Muscle layer of duodenum (tissue), 2 donors: Measurements from ENCODE around the gene PXN.
"Not testable (repeated sequence)": the region's sequence is repeated elsewhere in the genome, so short reads cannot be mapped to it uniquely, and the experiment has no call there.

Source experiments
- H3K27ac ChIP-seq: one replicate; pipeline ENCODE4 v1.7.0; 2013; ENCODE audit warnings: mild to moderate bottlenecking, low read length
- H3K27me3 ChIP-seq: one replicate; pipeline ENCODE4 v1.7.0; 2013; ENCODE audit warnings: low read depth, mild to moderate bottlenecking, control low read depth, low read length
- H3K36me3 ChIP-seq, 2 donors: one replicate each; pipeline ENCODE4 v1.7.0; 2013; ENCODE audit warnings: low read length in 2 of 2, control low read depth in 1 of 2, mild to moderate bottlenecking in 1 of 2; ENCODE audit not compliant: insufficient read depth in 2 of 2, control insufficient read depth in 1 of 2
- H3K4me1 ChIP-seq, 2 donors: one replicate each; pipeline ENCODE4 v1.7.0; 2013; ENCODE audit warnings: low read length in 2 of 2, mild to moderate bottlenecking in 2 of 2, control low read depth in 1 of 2, moderate library complexity in 1 of 2; ENCODE audit not compliant: insufficient read depth in 2 of 2, control insufficient read depth in 1 of 2
- H3K4me3 ChIP-seq, 2 donors: one replicate each; pipeline ENCODE4 v1.7.0; 2013; ENCODE audit warnings: low read length in 2 of 2, low read depth in 1 of 2, mild to moderate bottlenecking in 1 of 2
- H3K9me3 ChIP-seq, 2 donors: one replicate each; pipeline ENCODE4 v1.7.0; 2013; ENCODE audit warnings: low read length in 2 of 2, control low read depth in 1 of 2, mild to moderate bottlenecking in 1 of 2; ENCODE audit not compliant: control insufficient read depth in 1 of 2
- donor health status: healthy.

The PXN gene

GRCh38 chr12:120260607-120261006 is 4.9 kb downstream of the PXN start:
- H3K4me3 ChIP-seq: no peak overlapping the region
- H3K27me3 ChIP-seq: no peaks in the 10 kb centered on the region
- no peaks in the 10 kb centered on the region for H3K36me3 ChIP-seq
- H3K4me1 ChIP-seq: peaks cover 34 to 79% of the 10 kb centered on the region in 2 donors
- no peak overlapping the region for H3K27ac ChIP-seq
- H3K9me3 ChIP-seq: no peaks in the 10 kb centered on the region

- H3K9me3 ChIP-seq: no peaks in the 10 kb centered on the region
Measured at GRCh38 chr12:120259418-120260202, 5.9 kb downstream of the PXN start.

GRCh38 chr12:120258323-120258896 is 7.1 kb downstream of the PXN start:
- H3K4me1 ChIP-seq: peaks cover 26 to 71% of the 10 kb centered on the region in 2 donors
- H3K27me3 ChIP-seq: no peaks in the 10 kb centered on the region
- no peaks in the 10 kb centered on the region for H3K36me3 ChIP-seq
- no peaks in the 10 kb centered on the region for H3K9me3 ChIP-seq
- H3K27ac ChIP-seq: peak overlapping the region; percentile 40
- no peak overlapping the region for H3K4me3 ChIP-seq

More at GRCh38 chr12:120259418-120260202, 5.9 kb downstream of the PXN start:
- Histone ChIP-seq H3K27me3 (no peaks in the 10 kb centered on the region), H3K27ac (no peak overlapping the region), H3K4me3 (no peak overlapping the region), H3K4me1 (peaks cover 34 to 83% of the 10 kb centered on the region in 2 donors), H3K36me3 (no peaks in the 10 kb centered on the region)

- Histone ChIP-seq H3K36me3 (no peaks in the 10 kb centered on the region), H3K4me3 (peak overlapping the region in 1 of 2 donors; percentile 10), H3K27me3 (no peaks in the 10 kb centered on the region), H3K27ac (peak overlapping the region; percentile 77), H3K9me3 (no peaks in the 10 kb centered on the region), H3K4me1 (peaks cover 16 to 61% of the 10 kb centered on the region in 2 donors)
Measured at GRCh38 chr12:120257041-120257821, 8.3 kb downstream of the PXN start.

- Histone ChIP-seq H3K4me3 (no peak overlapping the region), H3K9me3 (no peaks in the 10 kb centered on the region), H3K27me3 (no peaks in the 10 kb centered on the region), H3K36me3 (no peaks in the 10 kb centered on the region), H3K27ac (no peak overlapping the region), H3K4me1 (peaks cover 19 to 52% of the 10 kb centered on the region in 2 donors)
Measured at GRCh38 chr12:120254809-120255208, 10.7 kb downstream of the PXN start.

GRCh38 chr12:120253313-120253712 is 12.2 kb downstream of the PXN start:
- not testable (repeated sequence) for H3K27me3 ChIP-seq, H3K27ac ChIP-seq
- H3K4me1 ChIP-seq: peaks cover 23 to 54% of the 10 kb centered on the region in 2 donors

GRCh38 chr12:120252071-120252906 is 13.2 kb downstream of the PXN start:
- Histone ChIP-seq H3K4me1 (peaks cover 26 to 53% of the 10 kb centered on the region in 2 donors), H3K27ac (peak overlapping the region; percentile 12), H3K36me3 (no peaks in the 10 kb centered on the region), H3K4me3 (no peak overlapping the region), H3K27me3 (no peaks in the 10 kb centered on the region), H3K9me3 (no peaks in the 10 kb centered on the region)

More at GRCh38 chr12:120253313-120253712, 12.2 kb downstream of the PXN start:
- not testable (repeated sequence) for H3K9me3 ChIP-seq, H3K36me3 ChIP-seq, H3K4me3 ChIP-seq

- not testable (repeated sequence) for H3K27me3 ChIP-seq, H3K4me3 ChIP-seq, H3K9me3 ChIP-seq, H3K36me3 ChIP-seq
- H3K27ac ChIP-seq: peak overlapping the region; percentile 12
- H3K4me1 ChIP-seq: peaks cover 26 to 52% of the 10 kb centered on the region in 2 donors
Measured at GRCh38 chr12:120251364-120252070, 14.0 kb downstream of the PXN start.

GRCh38 chr12:120249875-120250795 is 15.4 kb downstream of the PXN start:
- Histone ChIP-seq H3K4me1 (peaks cover 21 to 44% of the 10 kb centered on the region in 2 donors), H3K4me3 (no peak overlapping the region), H3K27me3 (no peaks in the 10 kb centered on the region), H3K27ac (peak overlapping the region; percentile 81), H3K9me3 (no peaks in the 10 kb centered on the region), H3K36me3 (no peaks in the 10 kb centered on the region)
